GM18870 (cell line): ENCODE measurements around the gene BRME1.
"Not testable (repeated sequence)": the region's sequence is repeated elsewhere in the genome, so short reads cannot be mapped to it uniquely, and the experiment has no call there.

Experiments used
- ATAC-seq: cut with Tn5 transposase; IDR thresholded peaks from one replicate; pipeline ENCODE4 v1.9.1; 2021; ENCODE audit warnings: moderate library complexity; ENCODE audit not compliant: unreplicated experiment

Gene BRME1

GRCh38 chr19:13868663-13869062, 37.3 kb downstream of the BRME1 start:
- no peak for ATAC-seq

- no peak for ATAC-seq
These were observed 39.4 kb downstream of the BRME1 start for GRCh38 chr19:13866463-13867046.

- ATAC-seq = no peak
These were observed 40.1 kb downstream of the BRME1 start for GRCh38 chr19:13865571-13866462.

GRCh38 chr19:13864667-13865570, 41.0 kb downstream of the BRME1 start:
- ATAC-seq = no peak

- ATAC-seq = no peak
These were observed 41.8 kb downstream of the BRME1 start for GRCh38 chr19:13864046-13864666.

GRCh38 chr19:13861714-13862531, 44.0 kb downstream of the BRME1 start:
- no peak for ATAC-seq

- ATAC-seq = no peak
These were observed 44.6 kb downstream of the BRME1 start for GRCh38 chr19:13861392-13861713.

GRCh38 chr19:13860679-13861391, 45.1 kb downstream of the BRME1 start:
- ATAC-seq = no peak

- no peak for ATAC-seq
These were observed 46.5 kb downstream of the BRME1 start for GRCh38 chr19:13859361-13859880.

- ATAC-seq = no peak
These were observed 49.4 kb downstream of the BRME1 start for GRCh38 chr19:13856497-13856896.

- ATAC-seq = not testable (repeated sequence)
These were observed 53.7 kb downstream of the BRME1 start for GRCh38 chr19:13852171-13852707.

- ATAC-seq = not testable (repeated sequence)
These were observed 54.2 kb downstream of the BRME1 start for GRCh38 chr19:13851734-13852114.

- no peak for ATAC-seq
These were observed 54.8 kb downstream of the BRME1 start for GRCh38 chr19:13850910-13851733.

- ATAC-seq = no peak
These were observed 55.7 kb downstream of the BRME1 start for GRCh38 chr19:13849991-13850909.

- no peak for ATAC-seq
These were observed 56.9 kb downstream of the BRME1 start for GRCh38 chr19:13848798-13849676.

GRCh38 chr19:13848340-13848677, 57.6 kb downstream of the BRME1 start:
- ATAC-seq = no peak
